ENCODE results near the gene WEE1. TPM values are rescaled to one million over a fixed set of nuclear protein-coding genes. Genes with fewer than 3 reads are reported as not detected.
"Not testable (repeated sequence)": the region's sequence is repeated elsewhere in the genome, so short reads cannot be mapped to it uniquely, and the experiment has no call there.

Gene WEE1
- total RNA-seq, 1 experiment from 2014 or later = 67.9 TPM

DNA sequence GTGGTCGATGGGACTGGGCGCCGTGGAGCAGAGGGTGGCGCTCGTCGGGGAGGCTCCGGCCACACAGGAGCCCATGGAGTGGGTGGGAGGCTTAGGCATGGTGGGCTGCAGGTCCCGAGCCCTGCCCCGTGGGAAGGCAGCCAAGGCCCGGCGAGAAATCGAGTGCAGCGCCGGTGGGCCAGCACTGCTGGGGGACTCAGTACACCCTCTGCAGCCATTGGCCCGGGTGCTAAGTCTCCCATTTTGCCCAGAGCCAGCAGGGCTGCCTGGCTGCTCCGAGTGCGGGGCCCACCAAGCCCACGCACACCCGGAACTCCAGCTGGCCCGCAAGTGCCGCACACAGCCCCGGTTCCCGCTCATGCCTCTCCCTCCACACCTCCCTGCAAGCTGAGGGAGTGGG is 49.6 kb downstream of the WEE1 start:
- H3K4me3 ChIP-seq (ENCODE audit: low read depth in 2 of 2, low read length in 2 of 2); intact Hi-C loops (cut with micrococcal nuclease; ENCODE audit: unreplicated experiment); H3K9me3 ChIP-seq (ENCODE audit: control insufficient read depth, insufficient read depth, low read depth, low read length); BruUV-seq (replicated peaks); in situ Hi-C loops (cut with HindIII; ENCODE audit: low pct_unique_long_range_greater_than_20kb, low sequenced_read_pairs); H3K27me3 ChIP-seq (ENCODE audit: control insufficient read depth, insufficient read depth, low read length); CTCF ChIA-PET; ATAC-seq; POLR2A ChIA-PET; H3K36me3 ChIP-seq (ENCODE audit: control insufficient read depth, insufficient read depth, low read length); H3K27ac ChIP-seq (ENCODE audit: low read length); DNase-seq (ENCODE audit: low read depth, low spot score); H3K4me1 ChIP-seq (ENCODE audit: control insufficient read depth, insufficient read depth, low read length): not testable (repeated sequence)

DNA sequence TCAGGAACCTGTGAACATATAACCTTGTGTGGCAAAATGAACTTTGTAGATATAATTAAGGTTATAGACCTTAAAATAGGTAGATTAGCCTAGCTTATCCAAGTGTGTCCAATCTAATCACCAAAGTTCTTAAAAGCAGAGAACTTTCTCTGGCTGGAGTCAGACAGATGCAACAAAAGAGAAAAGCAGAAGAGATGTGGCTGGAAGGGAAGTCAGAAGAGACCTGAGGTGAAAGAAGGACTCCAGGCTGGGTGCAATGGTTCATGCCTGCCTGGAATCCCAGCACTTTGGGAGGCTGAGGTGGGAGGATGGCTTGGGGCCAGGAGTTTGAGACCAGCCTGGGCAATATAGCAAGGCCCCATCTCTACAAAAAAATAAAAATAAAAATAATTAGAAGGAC is 51.0 kb downstream of the WEE1 start:
- Histone ChIP-seq H3K4me3 (ENCODE audit: low read depth in 2 of 2, low read length in 2 of 2) (no peak overlapping the region), H3K27ac (ENCODE audit: low read length) (no peak overlapping the region), H3K27me3 (ENCODE audit: control insufficient read depth, insufficient read depth, low read length) (no peaks in the 10 kb centered on the region), H3K9me3 (ENCODE audit: control insufficient read depth, insufficient read depth, low read depth, low read length) (no peaks in the 10 kb centered on the region), H3K4me1 (ENCODE audit: control insufficient read depth, insufficient read depth, low read length) (no peaks in the 10 kb centered on the region), H3K36me3 (ENCODE audit: control insufficient read depth, insufficient read depth, low read length) (no peaks in the 10 kb centered on the region)
- no TSS peak for BruUV-seq (replicated peaks)
- CTCF ChIA-PET = no interaction called here
- intact Hi-C loops (cut with micrococcal nuclease; ENCODE audit: unreplicated experiment) (no loop called here), in situ Hi-C loops (cut with HindIII; ENCODE audit: low pct_unique_long_range_greater_than_20kb, low sequenced_read_pairs) (no loop called here)
- DNase-seq (ENCODE audit: low read depth, low spot score) (no peak), ATAC-seq (no peak)
- no peak for TF ChIP-seq SIN3A (IDR thresholded peaks at IDR 0.05; ENCODE audit: borderline replicate concordance, insufficient read depth, low read depth, low read length)
- POLR2A ChIA-PET = no interaction called here

DNA sequence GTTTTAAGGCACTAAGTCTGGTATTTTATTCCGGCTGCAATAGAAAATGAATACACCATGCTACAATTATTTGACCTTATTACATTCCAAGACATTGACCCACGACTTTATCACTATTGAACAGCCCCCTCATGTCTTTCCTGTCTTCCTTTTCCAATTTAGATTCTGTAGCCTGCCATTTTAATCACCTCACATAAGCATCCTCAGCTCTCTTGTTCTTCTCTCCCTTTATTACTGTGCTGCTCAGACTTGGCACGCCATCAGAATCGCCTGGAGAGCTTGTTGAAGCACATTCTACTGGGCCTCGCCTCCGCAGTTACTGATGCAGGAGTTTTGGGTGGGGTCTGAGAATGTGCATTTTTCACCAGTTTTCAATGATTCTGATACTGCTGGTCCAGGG is 51.7 kb downstream of the WEE1 start:
- BruUV-seq (replicated peaks) = no TSS peak
- CTCF ChIA-PET = no interaction called here

More for the DNA sequence above, 51.7 kb downstream of the WEE1 start:
- TF ChIP-seq TCF7L2 (IDR thresholded peaks at IDR 0.05; ENCODE audit: low read depth, low read length) = no peak
- TF ChIP-seq POLR2AphosphoS5 (IDR thresholded peaks at IDR 0.05; ENCODE audit: low read depth, low read length) = no peak
- TF ChIP-seq, protein P1, sequence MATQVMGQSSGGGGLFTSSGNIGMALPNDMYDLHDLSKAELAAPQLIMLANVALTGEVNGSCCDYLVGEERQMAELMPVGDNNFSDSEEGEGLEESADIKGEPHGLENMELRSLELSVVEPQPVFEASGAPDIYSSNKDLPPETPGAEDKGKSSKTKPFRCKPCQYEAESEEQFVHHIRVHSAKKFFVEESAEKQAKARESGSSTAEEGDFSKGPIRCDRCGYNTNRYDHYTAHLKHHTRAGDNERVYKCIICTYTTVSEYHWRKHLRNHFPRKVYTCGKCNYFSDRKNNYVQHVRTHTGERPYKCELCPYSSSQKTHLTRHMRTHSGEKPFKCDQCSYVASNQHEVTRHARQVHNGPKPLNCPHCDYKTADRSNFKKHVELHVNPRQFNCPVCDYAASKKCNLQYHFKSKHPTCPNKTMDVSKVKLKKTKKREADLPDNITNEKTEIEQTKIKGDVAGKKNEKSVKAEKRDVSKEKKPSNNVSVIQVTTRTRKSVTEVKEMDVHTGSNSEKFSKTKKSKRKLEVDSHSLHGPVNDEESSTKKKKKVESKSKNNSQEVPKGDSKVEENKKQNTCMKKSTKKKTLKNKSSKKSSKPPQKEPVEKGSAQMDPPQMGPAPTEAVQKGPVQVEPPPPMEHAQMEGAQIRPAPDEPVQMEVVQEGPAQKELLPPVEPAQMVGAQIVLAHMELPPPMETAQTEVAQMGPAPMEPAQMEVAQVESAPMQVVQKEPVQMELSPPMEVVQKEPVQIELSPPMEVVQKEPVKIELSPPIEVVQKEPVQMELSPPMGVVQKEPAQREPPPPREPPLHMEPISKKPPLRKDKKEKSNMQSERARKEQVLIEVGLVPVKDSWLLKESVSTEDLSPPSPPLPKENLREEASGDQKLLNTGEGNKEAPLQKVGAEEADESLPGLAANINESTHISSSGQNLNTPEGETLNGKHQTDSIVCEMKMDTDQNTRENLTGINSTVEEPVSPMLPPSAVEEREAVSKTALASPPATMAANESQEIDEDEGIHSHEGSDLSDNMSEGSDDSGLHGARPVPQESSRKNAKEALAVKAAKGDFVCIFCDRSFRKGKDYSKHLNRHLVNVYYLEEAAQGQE (IDR thresholded peaks at IDR 0.05; ENCODE audit: insufficient read depth in 1 of 2, low read depth in 2 of 2, low read length in 1 of 2) = no peak
- no peak for TF ChIP-seq SIN3A (IDR thresholded peaks at IDR 0.05; ENCODE audit: borderline replicate concordance, insufficient read depth, low read depth, low read length)
- TF ChIP-seq, protein P2, sequence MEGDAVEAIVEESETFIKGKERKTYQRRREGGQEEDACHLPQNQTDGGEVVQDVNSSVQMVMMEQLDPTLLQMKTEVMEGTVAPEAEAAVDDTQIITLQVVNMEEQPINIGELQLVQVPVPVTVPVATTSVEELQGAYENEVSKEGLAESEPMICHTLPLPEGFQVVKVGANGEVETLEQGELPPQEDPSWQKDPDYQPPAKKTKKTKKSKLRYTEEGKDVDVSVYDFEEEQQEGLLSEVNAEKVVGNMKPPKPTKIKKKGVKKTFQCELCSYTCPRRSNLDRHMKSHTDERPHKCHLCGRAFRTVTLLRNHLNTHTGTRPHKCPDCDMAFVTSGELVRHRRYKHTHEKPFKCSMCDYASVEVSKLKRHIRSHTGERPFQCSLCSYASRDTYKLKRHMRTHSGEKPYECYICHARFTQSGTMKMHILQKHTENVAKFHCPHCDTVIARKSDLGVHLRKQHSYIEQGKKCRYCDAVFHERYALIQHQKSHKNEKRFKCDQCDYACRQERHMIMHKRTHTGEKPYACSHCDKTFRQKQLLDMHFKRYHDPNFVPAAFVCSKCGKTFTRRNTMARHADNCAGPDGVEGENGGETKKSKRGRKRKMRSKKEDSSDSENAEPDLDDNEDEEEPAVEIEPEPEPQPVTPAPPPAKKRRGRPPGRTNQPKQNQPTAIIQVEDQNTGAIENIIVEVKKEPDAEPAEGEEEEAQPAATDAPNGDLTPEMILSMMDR (IDR thresholded peaks at IDR 0.05) = no peak
- ATAC-seq (no peak), DNase-seq (ENCODE audit: low read depth, low spot score) (no peak)
- no peaks in the 10 kb centered on the region for H3K9me3 ChIP-seq (ENCODE audit: control insufficient read depth, insufficient read depth, low read depth, low read length)
- no peaks in the 10 kb centered on the region for H3K4me1 ChIP-seq (ENCODE audit: control insufficient read depth, insufficient read depth, low read length)
- H3K27me3 ChIP-seq (ENCODE audit: control insufficient read depth, insufficient read depth, low read length) = no peaks in the 10 kb centered on the region
- POLR2A ChIA-PET = no interaction called here
- H3K27ac ChIP-seq (ENCODE audit: low read length) = no peak overlapping the region
- no peaks in the 10 kb centered on the region for H3K36me3 ChIP-seq (ENCODE audit: control insufficient read depth, insufficient read depth, low read length)
- intact Hi-C loops (cut with micrococcal nuclease; ENCODE audit: unreplicated experiment) (no loop called here), in situ Hi-C loops (cut with HindIII; ENCODE audit: low pct_unique_long_range_greater_than_20kb, low sequenced_read_pairs) (no loop called here)
- no peak overlapping the region for H3K4me3 ChIP-seq (ENCODE audit: low read depth in 2 of 2, low read length in 2 of 2)
